Loucy (cell line): ENCODE results near the gene SLC35A4.

Experiments
- H2AFZ ChIP-seq: fragments of 200-600 bp; sonication (generic); 2 replicates; pipeline ENCODE4 v1.6.0; 2016; ENCODE audit warnings: antibody characterized with exemption, mild to moderate bottlenecking, low read length, moderate library complexity
- H3F3A ChIP-seq: fragments of 200-600 bp; 2 replicates; pipeline ENCODE4 v1.6.0; 2016; ENCODE audit warnings: antibody characterized with exemption, low read depth, mild to moderate bottlenecking
- H3K27me3 ChIP-seq: fragments of 200-600 bp; sonication (generic); 2 replicates; pipeline ENCODE4 v1.6.1; 2014; ENCODE audit warnings: low read length, mild to moderate bottlenecking; ENCODE audit not compliant: insufficient read depth, poor library complexity, severe bottlenecking
- H3K36me3 ChIP-seq: fragments of 200-600 bp; sonication (generic); 2 replicates; pipeline ENCODE4 v1.6.1; 2016; ENCODE audit warnings: low read length; ENCODE audit not compliant: insufficient read depth
- H3K4me1 ChIP-seq: fragments of 200-600 bp; sonication (generic); 2 replicates; pipeline ENCODE4 v1.5.1; 2014; ENCODE audit warnings: low read length, mild to moderate bottlenecking; ENCODE audit not compliant: insufficient read depth, poor library complexity, severe bottlenecking
- H3K4me2 ChIP-seq: fragments of 200-600 bp; sonication (generic); 2 replicates; pipeline ENCODE4 v1.6.0; 2014; ENCODE audit warnings: antibody characterized with exemption, low read length, low read depth, mild to moderate bottlenecking; ENCODE audit not compliant: poor library complexity, severe bottlenecking
- H3K4me3 ChIP-seq: fragments of 200-600 bp; sonication (generic); 2 replicates; pipeline ENCODE4 v1.5.1; 2014; ENCODE audit warnings: low read length, mild to moderate bottlenecking, mixed read lengths; ENCODE audit not compliant: poor library complexity, severe bottlenecking
- H3K79me2 ChIP-seq: fragments of 200-600 bp; sonication (generic); 2 replicates; pipeline ENCODE4 v1.6.1; 2014; ENCODE audit warnings: low read length; ENCODE audit not compliant: insufficient read depth
- H3K9ac ChIP-seq: fragments of 200-600 bp; sonication (generic); 2 replicates; pipeline ENCODE4 v1.6.0; 2014; ENCODE audit warnings: mild to moderate bottlenecking, low read depth, low read length, moderate library complexity; ENCODE audit not compliant: poor library complexity, severe bottlenecking
- H3K9me2 ChIP-seq: fragments of 200-600 bp; sonication (generic); replicated peaks from 2 replicates; pipeline ENCODE4 v1.6.1; 2016; ENCODE audit warnings: low read depth, low read length, mixed read lengths
- H3K9me3 ChIP-seq: fragments of 200-600 bp; sonication (generic); 2 replicates; pipeline ENCODE4 v1.6.1; 2014; ENCODE audit warnings: mild to moderate bottlenecking, antibody characterized with exemption, low read length, low read depth; ENCODE audit not compliant: insufficient read depth
- H4K20me1 ChIP-seq: fragments of 200-600 bp; sonication (generic); 2 replicates; pipeline ENCODE4 v1.6.0; 2014; ENCODE audit warnings: antibody characterized with exemption, low read length, mild to moderate bottlenecking; ENCODE audit not compliant: insufficient read depth, poor library complexity, severe bottlenecking
- CTCF ChIP-seq: fragments of 200-600 bp; sonication (generic); conservative IDR thresholded peaks from 2 replicates; pipeline ENCODE4 v1.5.1; 2014; ENCODE audit warnings: mild to moderate bottlenecking, antibody characterized with exemption, low read length
- EZH2phosphoT487 ChIP-seq: fragments of 200-600 bp; IDR thresholded peaks from 2 replicates; pipeline ENCODE4 v1.6.1; 2018; ENCODE audit warnings: antibody characterized with exemption, mild to moderate bottlenecking, moderate library complexity, borderline replicate concordance

Gene SLC35A4

GRCh38 chr5:140558542-140558941 is 6.1 kb upstream of the SLC35A4 start:
- TF ChIP-seq EZH2phosphoT487 (no peak), CTCF (no peak)
- H3K36me3 ChIP-seq = no peaks in the 10 kb centered on the region
- peaks cover 5% of the 10 kb centered on the region for H3K27me3 ChIP-seq
- no peak overlapping the region for H3K4me3 ChIP-seq
- peak overlapping the region; percentile 99 for H3K9ac ChIP-seq
- H3K9me2 ChIP-seq = no peaks in the 10 kb centered on the region
- H4K20me1 ChIP-seq = peaks cover 9% of the 10 kb centered on the region
- H3F3A ChIP-seq = no peaks in the 10 kb centered on the region
- no peak overlapping the region for H3K4me2 ChIP-seq
- peaks cover 45% of the 10 kb centered on the region for H3K79me2 ChIP-seq
- no peaks in the 10 kb centered on the region for H3K9me3 ChIP-seq
- no peak overlapping the region for H2AFZ ChIP-seq
- H3K4me1 ChIP-seq = peaks cover 44% of the 10 kb centered on the region

- H2AFZ ChIP-seq = no peak overlapping the region
- peaks cover 43% of the 10 kb centered on the region for H3K79me2 ChIP-seq
- TF ChIP-seq CTCF (peak; percentile 25; the same call in 1 of the 2 replicates), EZH2phosphoT487 (no peak)
- H3F3A ChIP-seq = no peaks in the 10 kb centered on the region
- H3K36me3 ChIP-seq = no peaks in the 10 kb centered on the region
- H3K27me3 ChIP-seq = peaks cover 5% of the 10 kb centered on the region
- peaks cover 37% of the 10 kb centered on the region for H3K4me1 ChIP-seq
- H3K4me3 ChIP-seq = no peak overlapping the region
- peaks cover 13% of the 10 kb centered on the region for H4K20me1 ChIP-seq
- no peaks in the 10 kb centered on the region for H3K9me2 ChIP-seq
- no peak overlapping the region for H3K9ac ChIP-seq
- H3K9me3 ChIP-seq = no peaks in the 10 kb centered on the region
- no peak overlapping the region for H3K4me2 ChIP-seq
Observed at GRCh38 chr5:140560227-140560626, 4.4 kb upstream of the SLC35A4 start.

GRCh38 chr5:140561753-140562523 is 2.7 kb upstream of the SLC35A4 start:
- Histone ChIP-seq H2AFZ (no peak overlapping the region), H3K4me2 (peak overlapping the region; percentile 12), H3K27me3 (peaks cover 2% of the 10 kb centered on the region), H3K4me1 (peaks cover 37% of the 10 kb centered on the region), H3K9ac (no peak overlapping the region), H3K4me3 (no peak overlapping the region), H3K9me2 (no peaks in the 10 kb centered on the region), H4K20me1 (peaks cover 6% of the 10 kb centered on the region), H3K79me2 (peaks cover 43% of the 10 kb centered on the region), H3K9me3 (no peaks in the 10 kb centered on the region), H3K36me3 (no peaks in the 10 kb centered on the region), H3F3A (no peaks in the 10 kb centered on the region)
- TF ChIP-seq EZH2phosphoT487 (no peak), CTCF (no peak)
